ENCODE measurements around the gene PYDC2. TPM values are rescaled to one million over a fixed set of nuclear protein-coding genes. Genes with fewer than 3 reads are reported as not detected.

The PYDC2 gene
- total RNA-seq = not detected

DNA sequence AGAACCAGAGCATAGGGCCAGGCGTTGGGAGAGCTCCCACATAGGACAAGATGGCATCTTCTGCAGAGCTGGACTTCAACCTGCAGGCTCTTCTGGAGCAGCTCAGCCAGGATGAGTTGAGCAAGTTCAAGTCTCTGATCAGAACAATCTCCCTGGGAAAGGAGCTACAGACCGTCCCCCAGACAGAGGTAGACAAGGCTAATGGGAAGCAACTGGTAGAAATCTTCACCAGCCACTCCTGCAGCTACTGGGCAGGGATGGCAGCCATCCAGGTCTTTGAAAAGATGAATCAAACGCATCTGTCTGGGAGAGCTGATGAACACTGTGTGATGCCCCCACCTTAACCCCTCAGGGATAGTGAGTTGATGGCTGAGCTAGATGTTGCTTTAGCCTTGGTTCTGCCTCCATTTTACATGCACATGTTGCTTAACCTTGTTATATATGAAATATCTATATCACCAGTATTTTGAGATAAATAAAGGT is at the start of gene PYDC2:
Gene PYDC2, plus strand, starts transcription at position 51 of the 483 bp plus-strand sequence. Its CDS starts 0 bp downstream, at position 51.
- FAIRE-seq = no peak
- no peak for DNase-seq (ENCODE audit: low spot score in 2 of 2)

DNA sequence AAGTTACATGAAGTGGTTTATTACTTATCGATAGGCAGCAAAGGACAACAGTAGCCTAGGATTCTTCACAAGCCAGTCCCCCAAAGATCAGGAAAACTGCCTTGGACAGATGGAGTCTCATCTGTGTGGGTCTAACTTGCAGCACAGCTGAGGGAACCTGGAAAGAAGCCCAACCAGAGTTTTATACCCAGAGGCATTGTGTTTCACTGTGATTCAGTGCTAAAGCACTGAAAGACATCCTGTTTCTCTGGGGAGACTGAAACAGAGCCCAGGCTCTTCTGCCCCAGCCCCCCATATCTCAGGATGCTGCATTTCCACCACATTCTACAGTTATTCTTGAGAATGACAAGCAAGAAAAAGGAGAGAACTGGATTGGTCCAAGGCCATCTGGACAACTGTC is 48.2 kb upstream of the PYDC2 start:
- DNase-seq (ENCODE audit: low spot score in 2 of 2) = peak in 1 of 2 donors; percentile 3
- no peak for FAIRE-seq

DNA sequence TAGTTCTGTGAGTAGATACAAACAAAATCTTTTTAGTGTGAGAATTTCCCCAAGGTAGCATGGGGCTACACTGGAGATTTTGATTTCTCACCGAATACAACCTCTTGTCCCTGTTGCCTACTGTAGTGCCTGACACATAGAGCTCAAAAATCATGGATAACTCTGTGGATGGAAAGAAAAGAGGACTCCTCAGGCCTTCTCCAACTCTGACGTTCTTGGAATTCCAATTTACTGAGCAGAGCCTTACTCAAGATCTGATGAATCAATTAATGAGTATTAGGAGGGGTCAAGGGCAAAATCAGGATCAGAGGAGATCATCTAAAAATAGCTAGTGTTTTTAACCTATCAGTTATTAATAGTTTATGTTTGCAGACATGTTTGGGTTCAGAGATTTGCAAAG is 46.7 kb upstream of the PYDC2 start:
- DNase-seq (ENCODE audit: low spot score in 2 of 2) = no peak
- no peak for FAIRE-seq

DNA sequence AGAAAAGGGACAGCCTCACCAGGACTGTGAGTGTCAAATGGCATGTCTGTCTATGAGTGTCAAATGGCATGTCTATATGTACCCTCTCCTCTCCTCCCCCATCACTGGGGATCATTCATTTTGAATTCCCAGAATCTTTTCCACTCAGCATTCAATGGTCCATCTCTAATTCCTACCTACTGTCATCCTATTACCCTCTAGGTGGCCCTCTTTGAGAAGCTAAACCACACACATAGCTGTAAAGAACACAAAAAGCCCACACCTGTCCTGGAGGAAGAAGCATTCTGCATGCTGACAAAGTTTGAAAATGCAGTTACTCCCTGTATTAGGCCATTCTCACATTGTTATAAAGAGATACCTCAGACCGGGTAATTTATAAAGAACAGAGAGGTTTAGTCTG is 46.2 kb upstream of the PYDC2 start:
- DNase-seq (ENCODE audit: low spot score in 2 of 2) (no peak), FAIRE-seq (no peak)

DNA sequence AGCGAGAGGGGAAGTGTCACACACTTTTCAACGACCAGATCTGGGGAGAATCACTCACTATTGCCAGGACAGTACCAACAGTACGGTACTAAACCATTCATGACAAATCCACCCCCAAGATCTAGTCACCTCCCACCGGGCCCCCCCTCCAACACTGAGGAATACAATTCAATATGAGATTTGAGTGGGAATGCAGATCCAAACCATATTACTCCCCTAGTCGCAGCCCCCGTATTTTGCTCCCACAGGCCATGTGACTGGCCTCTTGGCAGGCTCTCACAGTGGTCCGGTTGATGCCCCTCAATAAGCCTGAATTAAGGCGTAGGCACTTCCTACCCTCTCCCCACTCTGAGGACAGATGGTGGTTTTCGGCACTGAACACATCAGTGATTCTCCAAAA is 45.4 kb upstream of the PYDC2 start:
- no peak for DNase-seq (ENCODE audit: low spot score in 2 of 2)
- FAIRE-seq = no peak

DNA sequence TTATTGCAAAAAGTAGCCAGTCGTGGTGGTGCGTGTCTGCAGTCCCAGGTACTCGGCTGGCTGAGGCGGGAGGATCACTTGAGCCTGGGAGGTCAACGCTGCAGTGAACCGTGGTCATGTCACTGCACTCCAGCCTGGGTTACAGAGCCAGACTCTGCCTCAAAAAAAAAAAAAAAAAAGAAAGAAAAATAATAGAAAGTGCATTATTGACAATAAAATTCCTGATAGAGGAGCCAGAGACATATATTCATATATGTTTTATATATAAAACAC is 43.6 kb upstream of the PYDC2 start:
- no peak for FAIRE-seq

DNA sequence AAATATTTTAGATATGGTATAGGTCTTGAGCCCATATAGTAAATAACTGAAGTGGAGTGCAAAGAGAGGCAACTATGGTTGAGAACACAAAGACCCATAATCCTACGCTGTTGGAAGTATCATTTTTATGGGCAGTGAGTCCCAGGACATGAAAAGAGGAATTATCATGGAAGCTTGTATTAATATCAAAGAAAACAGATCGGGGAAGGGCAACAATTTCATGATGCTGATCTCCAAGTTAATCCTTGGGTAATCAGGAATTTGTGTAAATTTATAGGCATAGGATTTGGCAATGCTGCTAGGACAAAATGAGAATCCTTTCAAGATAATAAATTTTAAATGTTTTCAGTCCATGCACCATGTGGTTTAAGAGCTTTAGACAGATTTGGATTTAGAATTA is 40.2 kb upstream of the PYDC2 start:
- DNase-seq (ENCODE audit: low spot score in 2 of 2) = no peak
- FAIRE-seq = no peak

More for the DNA sequence above, 43.6 kb upstream of the PYDC2 start:
- DNase-seq (ENCODE audit: low spot score in 2 of 2) = no peak

DNA sequence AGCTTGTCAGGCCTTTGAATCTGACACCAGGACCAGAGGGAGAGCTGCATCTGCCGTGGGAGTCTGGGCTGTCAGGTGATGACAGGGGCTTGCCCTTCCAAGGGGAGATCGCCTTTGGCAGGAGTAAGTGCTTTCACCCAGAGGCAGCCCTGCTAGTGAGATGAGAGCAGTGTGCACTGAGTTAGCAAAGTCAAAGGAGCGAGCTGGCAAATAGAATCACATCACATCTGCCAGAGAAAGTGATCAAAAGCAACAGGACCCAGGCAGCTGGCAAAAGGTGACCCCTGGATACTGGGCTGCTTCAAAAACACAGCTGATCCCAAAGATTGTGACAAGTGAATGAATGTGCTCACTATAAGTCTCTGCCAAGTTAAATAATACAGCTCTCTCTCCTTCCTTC is 36.1 kb upstream of the PYDC2 start:
- no peak for DNase-seq (ENCODE audit: low spot score in 2 of 2)
- FAIRE-seq = no peak

DNA sequence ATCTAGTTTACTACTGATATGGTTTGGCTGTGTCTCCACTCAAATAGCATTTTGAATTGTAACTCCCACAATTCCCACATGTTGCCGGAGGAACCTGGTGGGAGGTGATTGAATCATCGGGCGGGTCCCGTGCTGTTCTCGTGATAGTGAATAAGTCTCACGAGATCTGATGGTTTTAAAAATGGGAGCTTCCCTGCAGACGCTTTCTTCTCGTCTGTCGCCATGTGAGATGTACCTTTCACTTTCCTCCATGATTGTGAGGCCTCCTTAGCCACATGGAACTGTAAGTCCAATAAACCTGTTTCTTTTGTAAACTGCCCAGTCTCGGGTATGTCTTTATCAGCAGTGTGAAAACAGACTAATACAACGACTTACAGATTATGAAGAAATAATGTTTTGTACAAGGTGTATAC is 35.6 kb upstream of the PYDC2 start:
- FAIRE-seq (no peak), DNase-seq (ENCODE audit: low spot score in 2 of 2) (no peak)

DNA sequence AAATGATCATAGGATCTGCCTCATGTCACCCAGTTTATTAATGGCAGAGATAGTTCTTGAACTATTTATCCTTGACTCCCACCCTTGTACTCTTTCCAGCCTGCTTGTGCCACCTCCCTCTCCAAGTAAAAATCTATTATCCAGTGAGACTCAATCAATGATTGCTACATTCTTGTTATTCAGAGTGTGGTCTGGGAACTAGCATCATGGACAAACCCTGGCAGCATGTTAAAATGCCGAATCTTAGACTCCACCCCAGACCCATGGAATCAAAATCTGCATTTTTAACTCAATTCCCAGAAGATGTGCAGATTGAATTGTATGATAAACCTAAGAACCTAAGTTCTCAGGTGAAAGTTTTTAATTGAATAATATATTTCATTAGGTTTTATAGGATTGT is 34.7 kb upstream of the PYDC2 start:
- DNase-seq (ENCODE audit: low spot score in 2 of 2) (no peak), FAIRE-seq (no peak)

DNA sequence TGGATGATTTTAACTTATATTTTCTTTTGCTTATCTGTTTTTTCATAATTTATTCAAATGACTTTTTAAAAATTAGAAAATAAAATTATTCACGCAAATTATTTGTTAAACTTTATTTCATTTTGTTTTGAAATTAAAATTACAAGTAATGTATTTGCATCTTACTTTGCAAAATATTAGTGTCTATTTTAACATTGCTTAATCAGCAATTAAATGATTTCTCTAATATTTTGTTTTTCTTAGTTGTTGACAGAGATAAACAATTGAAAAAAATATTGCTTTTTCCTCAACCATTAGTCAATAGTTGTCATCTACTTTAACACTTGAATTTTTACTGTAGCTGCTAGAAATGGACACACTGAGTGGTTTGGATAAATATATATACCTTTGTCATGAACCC is 32.8 kb upstream of the PYDC2 start:
- FAIRE-seq (peak; percentile 87), DNase-seq (ENCODE audit: low spot score in 2 of 2) (no peak)

DNA sequence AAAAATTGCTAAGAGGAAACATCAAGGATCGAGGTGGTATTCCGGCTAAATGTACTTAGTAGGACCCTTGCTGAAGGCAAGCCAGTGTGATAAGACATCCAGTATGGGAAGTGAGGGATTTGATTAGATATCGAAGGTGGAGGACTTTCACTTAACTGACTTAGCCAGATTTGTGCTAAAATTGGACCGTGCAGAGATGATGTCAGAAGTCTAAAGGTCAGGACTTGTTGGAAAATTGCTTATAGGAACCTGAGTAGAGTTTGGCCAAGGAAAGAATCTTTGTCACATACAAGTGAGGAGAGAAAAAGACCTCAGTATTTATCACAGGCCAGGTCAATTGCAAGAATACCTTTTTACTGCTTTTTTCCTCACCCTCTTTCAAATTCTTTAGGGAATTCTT is 30.9 kb upstream of the PYDC2 start:
- FAIRE-seq = no peak
- no peak for DNase-seq (ENCODE audit: low spot score in 2 of 2)

DNA sequence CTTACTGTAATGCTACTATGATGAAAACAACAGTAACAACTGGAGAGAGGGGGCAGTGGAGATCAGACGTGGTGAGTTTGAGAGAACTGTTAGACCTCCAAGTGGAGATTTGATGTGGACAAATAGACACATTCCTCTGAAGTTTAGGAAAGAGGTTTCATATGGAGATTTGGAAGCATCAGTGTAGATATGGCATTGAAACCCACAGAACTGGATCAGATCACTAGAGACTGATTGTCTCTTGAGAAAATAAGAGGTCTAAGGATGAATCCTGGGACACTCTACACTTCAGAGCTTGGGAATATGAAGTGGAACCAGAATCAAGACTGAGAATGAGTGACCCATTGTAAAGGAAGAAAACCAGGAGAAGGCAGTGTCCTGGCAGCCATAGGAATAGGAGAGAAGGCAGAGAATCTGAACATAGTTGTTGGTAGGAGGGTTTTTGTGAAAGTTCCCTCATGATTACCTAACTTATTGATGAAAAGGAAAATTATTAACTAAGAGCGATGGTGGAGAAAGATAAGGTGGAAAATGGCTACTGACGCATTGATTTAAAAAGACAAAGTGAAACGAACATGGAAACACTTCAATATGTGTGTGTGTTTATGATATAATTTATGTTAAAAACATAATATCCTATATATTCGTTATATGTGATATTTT is 29.7 kb upstream of the PYDC2 start:
- no peak for DNase-seq (ENCODE audit: low spot score in 2 of 2)
- no peak for FAIRE-seq

DNA sequence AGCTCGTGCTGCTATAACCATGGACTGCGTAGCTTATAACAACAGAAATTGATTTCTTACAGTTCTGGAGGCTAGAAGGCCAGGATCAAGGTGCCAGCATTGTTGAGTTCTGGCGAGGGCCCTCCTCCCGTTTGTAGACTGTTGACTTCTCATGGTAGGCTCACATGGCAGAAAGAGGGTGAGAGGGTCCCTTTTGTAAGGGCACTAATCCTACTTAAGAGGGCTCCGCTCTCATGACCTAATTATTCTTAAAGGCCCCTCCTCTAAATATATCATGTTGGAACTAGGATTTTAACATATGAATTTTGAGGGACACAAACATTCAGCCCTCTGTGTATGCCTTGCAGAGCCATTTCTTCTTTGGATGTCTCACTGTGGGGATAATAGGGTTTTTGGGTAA is 28.8 kb upstream of the PYDC2 start:
- FAIRE-seq = no peak
- DNase-seq (ENCODE audit: low spot score in 2 of 2) = no peak

DNA sequence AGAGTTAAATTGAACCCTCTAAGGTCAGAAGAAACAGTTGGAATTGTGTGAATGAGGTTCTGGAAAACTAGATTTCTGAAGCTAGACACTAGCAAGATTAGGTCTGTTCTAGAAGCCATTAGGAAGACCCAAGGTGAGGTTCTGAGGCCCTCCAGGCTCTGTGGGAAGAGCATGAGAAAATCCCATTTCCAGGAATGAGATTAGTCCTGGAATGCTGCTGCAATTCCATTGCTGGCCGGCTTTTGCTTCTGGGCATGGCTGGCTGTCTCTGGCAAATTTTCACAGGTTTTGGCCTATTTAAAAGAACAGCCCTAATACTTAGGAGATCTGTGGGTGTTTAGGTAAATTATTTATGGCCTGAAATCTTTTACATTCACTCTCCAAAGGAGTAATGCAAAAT is 26.9 kb upstream of the PYDC2 start:
- FAIRE-seq = no peak

DNA sequence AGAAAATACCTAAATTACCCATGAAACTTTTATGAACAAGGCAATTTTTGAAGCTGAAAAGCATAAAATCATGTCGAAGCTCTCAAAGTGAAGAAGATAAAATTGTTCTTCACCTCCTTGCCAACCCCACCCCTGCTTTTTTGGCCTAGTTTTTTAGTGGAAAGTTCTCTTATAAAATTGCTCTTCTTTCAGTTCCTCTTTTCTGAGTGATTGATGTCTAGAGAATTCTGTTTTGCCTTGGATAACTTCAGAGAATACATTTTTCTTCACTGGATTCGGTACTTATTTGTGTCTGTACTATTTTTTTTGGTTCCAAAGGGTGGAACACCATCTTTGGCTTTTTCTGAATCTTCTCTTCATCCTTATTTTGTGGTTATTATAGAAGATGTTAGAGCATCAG is 25.0 kb upstream of the PYDC2 start:
- FAIRE-seq = no peak
- no peak for DNase-seq (ENCODE audit: low spot score in 2 of 2)

More for the DNA sequence above, 26.9 kb upstream of the PYDC2 start:
- DNase-seq (ENCODE audit: low spot score in 2 of 2) = no peak

DNA sequence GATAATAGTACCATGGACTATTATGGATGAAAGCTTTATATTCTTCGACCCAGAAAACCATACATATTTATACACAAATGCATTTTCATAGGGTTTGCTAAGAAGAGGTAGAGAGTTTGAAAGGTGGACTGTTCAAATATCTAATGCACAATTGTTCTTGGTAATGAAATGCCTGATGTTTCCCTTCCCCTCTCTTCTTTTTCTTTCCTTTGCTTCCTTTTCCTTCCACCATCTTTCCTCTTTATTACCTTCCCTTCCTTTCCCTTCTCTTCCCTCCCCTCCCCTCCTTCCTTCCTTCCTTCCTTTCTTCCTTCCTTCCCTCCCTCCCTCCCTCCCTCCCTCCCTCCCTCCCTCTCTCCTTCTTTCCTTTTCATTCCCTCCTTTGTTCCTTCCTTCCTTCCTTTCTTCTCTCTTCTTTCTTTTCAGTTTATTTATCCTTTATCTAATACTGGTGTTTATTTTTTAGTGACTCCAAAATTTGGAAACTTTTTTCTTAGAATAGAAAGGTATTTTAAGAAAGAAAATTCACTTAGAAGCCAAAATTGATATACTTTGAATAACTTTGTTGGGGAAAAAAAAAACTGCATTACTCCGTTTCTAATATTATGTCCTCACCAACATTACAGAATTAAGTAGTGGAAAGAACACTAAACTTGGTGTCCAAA is 22.7 kb upstream of the PYDC2 start:
- FAIRE-seq (no peak), DNase-seq (ENCODE audit: low spot score in 2 of 2) (no peak)

DNA sequence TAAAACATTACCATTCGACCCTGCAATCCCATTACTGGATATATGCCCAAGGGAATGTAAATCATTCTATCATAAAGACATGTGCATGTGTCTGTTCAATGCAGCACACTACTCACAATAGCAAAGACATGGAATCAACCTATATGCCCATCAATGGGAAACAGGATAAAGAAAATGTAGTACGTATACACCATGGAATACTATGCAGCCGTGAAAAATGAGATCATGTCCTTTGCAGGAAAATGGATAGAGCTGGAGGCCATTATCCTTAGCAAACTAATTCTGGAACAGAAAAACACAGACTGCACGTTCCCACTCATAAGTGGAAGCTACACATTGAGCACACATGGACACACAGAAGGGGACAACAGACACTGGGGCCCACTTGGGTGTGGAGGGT is 20.4 kb upstream of the PYDC2 start:
- FAIRE-seq = no peak
- DNase-seq (ENCODE audit: low spot score in 2 of 2) = no peak

DNA sequence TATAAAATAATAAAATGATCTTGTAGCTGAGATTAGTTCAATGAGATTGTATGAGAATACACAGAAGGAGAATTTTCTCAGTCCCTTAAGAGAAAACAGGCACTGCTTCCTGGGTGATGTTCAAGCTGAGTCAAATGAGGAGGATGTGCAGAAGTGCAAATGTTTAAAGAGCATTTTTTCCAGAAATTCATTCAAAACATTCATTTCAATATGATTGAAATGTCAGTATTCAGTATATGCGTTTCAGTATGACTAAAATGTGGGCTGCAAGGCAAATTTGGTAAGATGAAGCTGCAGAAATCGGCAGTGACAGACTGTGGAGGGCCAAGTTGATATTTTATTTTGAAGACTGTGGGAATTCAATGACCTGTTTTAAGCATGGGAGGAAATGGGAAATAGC is 19.3 kb upstream of the PYDC2 start:
- DNase-seq (ENCODE audit: low spot score in 2 of 2) = no peak
- FAIRE-seq = no peak

DNA sequence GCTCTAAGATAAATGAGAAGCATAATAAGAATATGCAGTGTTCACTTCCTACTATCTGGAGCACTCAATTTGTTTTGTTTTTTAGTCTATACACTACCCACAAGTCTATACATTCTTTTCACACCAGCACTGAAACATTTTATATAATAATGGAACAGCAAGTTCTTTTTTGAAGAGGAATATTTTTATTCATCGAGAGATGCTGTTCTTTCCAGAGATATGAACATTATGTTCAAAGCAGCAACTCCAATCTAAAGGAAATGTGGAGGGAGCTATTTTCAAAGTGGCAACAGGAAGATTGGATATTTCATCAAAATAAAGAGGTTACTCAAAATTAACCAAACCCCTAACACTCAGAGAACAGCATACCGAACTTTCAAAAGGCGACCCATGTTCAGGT is 16.4 kb upstream of the PYDC2 start:
- DNase-seq (ENCODE audit: low spot score in 2 of 2) = no peak
- FAIRE-seq = no peak

DNA sequence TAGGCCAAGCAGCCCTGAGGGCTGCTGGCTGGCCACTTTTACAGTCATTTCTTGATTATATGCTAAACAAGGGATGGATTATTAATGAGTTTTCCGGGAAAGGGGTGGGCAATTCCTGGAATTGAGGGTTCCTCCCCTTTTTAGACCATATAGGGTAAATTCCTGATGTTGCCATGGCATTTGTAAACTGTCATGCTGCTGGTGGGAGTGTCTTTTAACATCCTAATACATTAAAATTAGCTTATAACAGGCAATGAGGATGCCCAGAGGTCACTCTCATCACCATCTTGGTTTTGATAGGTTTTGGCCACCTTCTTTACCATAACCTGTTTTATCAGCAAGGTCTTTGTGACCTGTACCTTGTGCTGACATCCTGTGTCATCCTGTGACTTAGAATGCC is 11.7 kb upstream of the PYDC2 start:
- FAIRE-seq (no peak), DNase-seq (ENCODE audit: low spot score in 2 of 2) (no peak)

DNA sequence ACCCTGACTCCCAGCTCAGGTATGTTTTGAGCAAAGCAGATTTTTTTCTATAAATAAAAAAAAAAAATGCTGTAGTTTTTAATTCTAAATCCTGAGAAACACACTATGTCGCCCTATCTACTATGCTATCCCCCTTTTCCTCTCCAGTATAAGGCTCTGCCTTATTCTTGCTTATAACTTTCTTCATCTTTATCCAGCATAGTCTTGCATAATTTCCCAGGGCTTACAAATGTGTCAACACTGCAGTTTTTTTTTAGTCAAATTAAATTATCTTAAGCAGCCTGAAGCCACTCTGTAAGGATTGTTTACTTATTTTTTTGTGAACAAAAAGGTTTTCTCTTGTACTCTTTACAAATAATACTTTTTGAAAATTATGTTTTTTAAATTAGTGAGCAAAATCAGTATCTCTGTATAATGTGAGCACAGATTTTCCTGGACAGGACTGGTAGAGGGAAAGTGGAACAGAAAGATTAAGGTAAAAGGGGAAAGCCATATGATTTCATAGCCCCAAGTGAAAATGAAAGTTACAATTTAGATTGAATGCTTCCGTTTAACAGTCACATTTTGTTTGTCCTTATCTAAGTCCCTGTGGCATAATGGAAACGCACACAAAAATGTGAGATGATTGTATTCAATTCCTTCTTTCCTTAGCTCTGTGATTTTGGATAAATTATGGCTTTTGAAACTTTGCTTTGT is 5.6 kb upstream of the PYDC2 start:
- DNase-seq (ENCODE audit: low spot score in 2 of 2) (no peak), FAIRE-seq (no peak)
